Peyer's patch (tissue), 4 donors: Measurements from ENCODE around the gene KMT2E.

Experiments
- POLR2A ChIP-seq, 2 donors: fragments of 450-650 bp; IDR thresholded peaks; one replicate each; pipeline ENCODE4 v1.5.1; 2017; ENCODE audit warnings: antibody characterized with exemption in 2 of 2, mild to moderate bottlenecking in 2 of 2, moderate library complexity in 2 of 2
- TF ChIP-seq, protein P1 (sequence below), 6 experiments: fragments of 450-650 bp in 4 of 6; fragments of 200-600 bp in 2 of 6; sonication (generic) in 1 of 6; IDR thresholded peaks; one replicate each; pipeline ENCODE4 v1.5.1; 2017 to 2019; ENCODE audit warnings: antibody characterized with exemption in 6 of 6, mild to moderate bottlenecking in 3 of 6, moderate library complexity in 1 of 6

DNA sequence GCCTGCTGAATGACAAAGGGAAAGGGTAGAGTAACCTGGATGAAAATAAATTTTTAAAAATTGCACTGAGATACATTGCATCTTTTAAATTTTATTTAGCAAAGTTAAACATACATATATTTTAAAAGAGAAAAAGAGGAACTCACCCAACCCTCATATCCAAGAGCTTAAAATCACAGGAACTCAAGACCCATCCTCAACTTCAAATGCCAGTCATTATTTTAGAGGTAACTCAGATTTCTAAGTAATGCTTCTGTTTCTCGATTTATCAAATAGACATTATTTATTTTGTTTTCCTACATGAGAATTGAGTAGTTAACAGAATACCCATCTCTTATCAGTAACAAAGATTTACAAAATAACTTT, 32.4 kb upstream of the KMT2E start:
- no peak for TF ChIP-seq POLR2A (IDR thresholded peaks at IDR 0.05)
- TF ChIP-seq, protein P1, sequence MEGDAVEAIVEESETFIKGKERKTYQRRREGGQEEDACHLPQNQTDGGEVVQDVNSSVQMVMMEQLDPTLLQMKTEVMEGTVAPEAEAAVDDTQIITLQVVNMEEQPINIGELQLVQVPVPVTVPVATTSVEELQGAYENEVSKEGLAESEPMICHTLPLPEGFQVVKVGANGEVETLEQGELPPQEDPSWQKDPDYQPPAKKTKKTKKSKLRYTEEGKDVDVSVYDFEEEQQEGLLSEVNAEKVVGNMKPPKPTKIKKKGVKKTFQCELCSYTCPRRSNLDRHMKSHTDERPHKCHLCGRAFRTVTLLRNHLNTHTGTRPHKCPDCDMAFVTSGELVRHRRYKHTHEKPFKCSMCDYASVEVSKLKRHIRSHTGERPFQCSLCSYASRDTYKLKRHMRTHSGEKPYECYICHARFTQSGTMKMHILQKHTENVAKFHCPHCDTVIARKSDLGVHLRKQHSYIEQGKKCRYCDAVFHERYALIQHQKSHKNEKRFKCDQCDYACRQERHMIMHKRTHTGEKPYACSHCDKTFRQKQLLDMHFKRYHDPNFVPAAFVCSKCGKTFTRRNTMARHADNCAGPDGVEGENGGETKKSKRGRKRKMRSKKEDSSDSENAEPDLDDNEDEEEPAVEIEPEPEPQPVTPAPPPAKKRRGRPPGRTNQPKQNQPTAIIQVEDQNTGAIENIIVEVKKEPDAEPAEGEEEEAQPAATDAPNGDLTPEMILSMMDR (IDR thresholded peaks at IDR 0.05), result no peak
